ENCODE data around the gene PODN.

PODN gene

GRCh38 chr1:53061859-53062707 lies at the start of gene PODN:
Gene PODN, plus strand, starts transcription at chr1:53062213. Its CDS starts 7,643 bp downstream, at chr1:53069856.
- peak; percentile 12 for DNase-seq

GRCh38 chr1:53014791-53015507 lies 47.1 kb upstream of the PODN start:
- DNase-seq = peak; percentile 89

- no peak for DNase-seq
Measured at GRCh38 chr1:53015508-53015860, 46.5 kb upstream of the PODN start.

GRCh38 chr1:53016705-53017104 lies 45.3 kb upstream of the PODN start:
- DNase-seq = no peak

GRCh38 chr1:53020588-53020987 lies 41.4 kb upstream of the PODN start:
- no peak for DNase-seq

- no peak for DNase-seq
Measured at GRCh38 chr1:53022179-53022578, 39.8 kb upstream of the PODN start.

- no peak for DNase-seq
Measured at GRCh38 chr1:53023546-53023945, 38.5 kb upstream of the PODN start.

GRCh38 chr1:53024117-53024516 lies 37.9 kb upstream of the PODN start:
- no peak for DNase-seq

- peak; percentile 9 for DNase-seq
Measured at GRCh38 chr1:53025034-53025768, 36.8 kb upstream of the PODN start.

- DNase-seq = no peak
Measured at GRCh38 chr1:53025769-53026112, 36.3 kb upstream of the PODN start.

GRCh38 chr1:53026254-53026653 lies 35.8 kb upstream of the PODN start:
- DNase-seq = no peak

GRCh38 chr1:53031732-53032131 lies 30.3 kb upstream of the PODN start:
- DNase-seq = no peak

- no peak for DNase-seq
Measured at GRCh38 chr1:53037159-53037558, 24.9 kb upstream of the PODN start.

- no peak for DNase-seq
Measured at GRCh38 chr1:53038566-53038965, 23.4 kb upstream of the PODN start.

GRCh38 chr1:53043271-53043670 lies 18.7 kb upstream of the PODN start:
- DNase-seq = no peak

- no peak for DNase-seq
Measured at GRCh38 chr1:53044926-53045325, 17.1 kb upstream of the PODN start.

- DNase-seq = peak; percentile 58
Measured at GRCh38 chr1:53046930-53047329, 15.1 kb upstream of the PODN start.

- no peak for DNase-seq
Measured at GRCh38 chr1:53047737-53048736, 14.0 kb upstream of the PODN start.

- DNase-seq = peak; percentile 43
Measured at GRCh38 chr1:53048960-53049573, 12.9 kb upstream of the PODN start.

GRCh38 chr1:53049574-53049967 lies 12.4 kb upstream of the PODN start:
- no peak for DNase-seq

GRCh38 chr1:53050310-53050709 lies 11.7 kb upstream of the PODN start:
- no peak for DNase-seq

- DNase-seq = peak; percentile 83
Measured at GRCh38 chr1:53051676-53052075, 10.3 kb upstream of the PODN start.
